HG03520 (cell line): ENCODE results near the gene FAM83F.

Experiments used
- ATAC-seq: cut with Tn5 transposase; IDR thresholded peaks from one replicate; pipeline ENCODE4 v1.9.1; 2021; ENCODE audit warnings: mild to moderate bottlenecking, moderate library complexity; ENCODE audit not compliant: unreplicated experiment

FAM83F gene

DNA sequence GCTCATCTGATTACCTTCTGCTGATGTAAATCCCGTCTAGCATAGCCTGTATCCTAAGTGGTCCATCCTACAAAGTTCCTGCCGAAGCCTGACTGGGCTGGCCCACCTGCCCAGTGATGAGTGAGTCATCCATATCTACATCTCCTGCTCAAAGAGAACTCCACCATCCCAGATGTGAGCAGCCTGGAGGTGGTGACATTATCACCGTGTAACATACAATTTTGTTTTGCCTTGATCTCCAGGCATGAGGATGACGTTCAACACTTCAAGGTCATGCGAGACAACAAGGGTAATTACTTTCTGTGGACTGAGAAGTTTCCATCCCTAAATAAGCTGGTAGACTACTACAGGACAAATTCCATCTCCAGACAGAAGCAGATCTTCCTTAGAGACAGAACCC is 29.0 kb upstream of the FAM83F start:
- no peak for ATAC-seq

GRCh38 chr22:39966470-39966869 is 28.3 kb upstream of the FAM83F start:
- no peak for ATAC-seq

- ATAC-seq = no peak
Measured at GRCh38 chr22:39967103-39967829, 27.5 kb upstream of the FAM83F start.

- no peak for ATAC-seq
Measured at GRCh38 chr22:39967996-39968972, 26.5 kb upstream of the FAM83F start.

DNA sequence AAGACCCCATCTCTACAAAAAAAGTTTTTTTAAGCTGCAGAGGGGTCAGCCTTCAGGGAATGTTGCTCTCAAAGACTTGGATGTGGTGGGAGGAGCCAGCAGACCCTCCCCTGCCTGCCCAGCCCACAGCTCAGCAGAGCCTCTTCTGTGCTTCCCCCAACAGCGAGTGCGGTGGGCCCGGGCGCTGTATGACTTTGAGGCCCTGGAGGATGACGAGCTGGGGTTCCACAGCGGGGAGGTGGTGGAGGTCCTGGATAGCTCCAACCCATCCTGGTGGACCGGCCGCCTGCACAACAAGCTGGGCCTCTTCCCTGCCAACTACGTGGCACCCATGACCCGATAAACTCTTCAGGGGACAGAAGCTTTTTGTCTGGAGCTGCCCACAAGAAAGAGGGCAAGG is 24.0 kb upstream of the FAM83F start:
- ATAC-seq = no peak

DNA sequence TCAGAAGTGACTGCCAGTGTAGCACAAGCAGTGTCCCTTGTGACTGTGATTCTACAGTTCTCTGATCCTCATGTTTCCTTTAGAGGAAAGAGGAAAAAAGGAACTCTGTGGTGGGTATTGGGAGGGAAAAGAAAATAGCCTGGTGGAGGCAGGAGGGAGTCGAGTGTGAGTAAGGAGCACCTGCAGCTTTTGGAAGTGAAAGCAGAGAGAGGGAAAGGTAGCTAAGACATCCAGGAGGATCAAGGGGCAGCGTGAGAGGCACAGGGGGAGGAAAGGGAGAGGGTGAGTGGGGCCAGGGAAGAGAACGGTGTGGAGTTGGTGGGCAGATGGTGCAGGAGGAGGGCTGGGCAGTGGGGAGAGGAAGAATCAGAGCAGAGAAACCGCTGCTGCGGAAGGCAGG is 22.1 kb upstream of the FAM83F start:
- no peak for ATAC-seq

DNA sequence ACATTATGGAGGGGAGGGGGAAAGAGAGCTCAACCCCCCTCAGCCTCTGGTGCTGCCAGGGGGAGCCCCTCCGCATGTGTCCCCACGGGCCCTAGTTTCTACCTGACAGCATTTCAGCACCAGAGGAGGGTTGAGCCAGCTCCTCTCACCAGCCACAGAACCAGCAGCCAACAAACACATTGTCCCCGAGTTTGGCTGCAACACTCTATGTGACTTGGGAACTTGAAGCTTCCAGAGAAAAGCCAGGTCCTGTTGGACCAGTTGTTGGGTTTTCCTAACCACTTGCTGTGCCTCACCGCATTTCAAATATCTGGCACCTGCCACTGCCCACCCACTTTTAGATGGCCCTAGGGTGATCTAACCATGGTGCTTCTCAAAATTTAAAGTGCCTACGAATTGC is 21.1 kb upstream of the FAM83F start:
- no peak for ATAC-seq

DNA sequence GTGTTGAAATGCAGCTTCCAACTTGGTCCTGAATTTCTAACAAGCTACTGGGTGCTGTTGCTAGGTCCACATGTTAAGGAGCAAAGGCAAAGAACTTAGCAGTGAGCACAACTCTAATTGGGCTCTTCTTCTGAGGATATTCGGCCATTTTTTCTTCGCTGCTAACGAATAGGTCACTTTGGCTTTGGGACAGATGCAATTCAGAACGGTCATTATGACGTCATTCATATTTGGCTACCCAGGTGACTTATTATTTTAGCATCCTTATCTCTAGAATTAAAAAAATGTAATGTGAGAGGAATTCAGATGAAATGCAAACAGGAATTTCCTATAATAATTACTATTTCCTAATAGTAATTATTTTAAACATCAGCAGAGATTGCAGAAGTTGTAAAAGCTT is 20.7 kb upstream of the FAM83F start:
- no peak for ATAC-seq

- ATAC-seq = no peak
Measured at GRCh38 chr22:39979048-39979447, 15.7 kb upstream of the FAM83F start.

- no peak for ATAC-seq
Measured at GRCh38 chr22:39979458-39979857, 15.3 kb upstream of the FAM83F start.

GRCh38 chr22:39980596-39980995 is 14.2 kb upstream of the FAM83F start:
- no peak for ATAC-seq

GRCh38 chr22:39983346-39983745 is 11.4 kb upstream of the FAM83F start:
- ATAC-seq = no peak

DNA sequence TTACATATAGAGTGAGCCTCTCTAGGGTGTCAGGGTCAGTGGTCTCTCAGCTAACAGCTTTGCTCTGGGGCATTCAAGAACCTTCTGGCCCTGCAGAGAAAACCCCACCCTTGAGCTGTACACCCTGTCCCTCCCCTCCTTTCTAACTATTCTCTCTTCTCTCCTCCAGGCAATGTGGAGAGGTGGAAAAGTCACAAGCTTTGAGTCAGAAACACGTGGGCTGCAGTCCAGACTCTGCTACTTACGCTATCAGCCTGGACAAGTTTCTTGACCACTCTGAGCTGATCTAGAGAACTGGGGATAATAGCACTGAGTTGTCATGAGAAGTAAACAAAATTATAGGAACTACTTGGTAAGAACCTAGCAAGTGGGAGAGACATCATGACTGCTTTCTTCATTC is 10.7 kb upstream of the FAM83F start:
- no peak for ATAC-seq

DNA sequence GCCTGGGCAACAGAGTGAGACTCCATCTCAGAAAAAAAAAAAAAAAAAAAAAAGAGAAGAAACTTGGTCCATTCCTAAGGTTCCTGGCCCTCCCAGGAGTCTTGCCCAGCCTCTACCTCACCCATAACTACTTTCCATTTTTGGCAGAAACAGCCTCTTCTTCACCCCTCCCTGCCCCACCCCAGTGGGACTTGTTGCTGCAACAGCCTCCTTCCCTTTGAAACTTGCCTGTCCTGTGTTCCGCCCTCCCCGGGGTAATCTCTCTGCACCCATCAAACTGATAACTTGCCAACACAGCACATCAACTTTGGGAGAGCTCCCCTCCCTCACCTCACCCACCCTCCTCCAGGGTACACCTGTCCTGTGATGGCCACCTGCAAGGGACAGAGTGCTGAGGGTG is 10.0 kb upstream of the FAM83F start:
- ATAC-seq = no peak

- no peak for ATAC-seq
Measured at GRCh38 chr22:39985383-39986035, 9.2 kb upstream of the FAM83F start.

DNA sequence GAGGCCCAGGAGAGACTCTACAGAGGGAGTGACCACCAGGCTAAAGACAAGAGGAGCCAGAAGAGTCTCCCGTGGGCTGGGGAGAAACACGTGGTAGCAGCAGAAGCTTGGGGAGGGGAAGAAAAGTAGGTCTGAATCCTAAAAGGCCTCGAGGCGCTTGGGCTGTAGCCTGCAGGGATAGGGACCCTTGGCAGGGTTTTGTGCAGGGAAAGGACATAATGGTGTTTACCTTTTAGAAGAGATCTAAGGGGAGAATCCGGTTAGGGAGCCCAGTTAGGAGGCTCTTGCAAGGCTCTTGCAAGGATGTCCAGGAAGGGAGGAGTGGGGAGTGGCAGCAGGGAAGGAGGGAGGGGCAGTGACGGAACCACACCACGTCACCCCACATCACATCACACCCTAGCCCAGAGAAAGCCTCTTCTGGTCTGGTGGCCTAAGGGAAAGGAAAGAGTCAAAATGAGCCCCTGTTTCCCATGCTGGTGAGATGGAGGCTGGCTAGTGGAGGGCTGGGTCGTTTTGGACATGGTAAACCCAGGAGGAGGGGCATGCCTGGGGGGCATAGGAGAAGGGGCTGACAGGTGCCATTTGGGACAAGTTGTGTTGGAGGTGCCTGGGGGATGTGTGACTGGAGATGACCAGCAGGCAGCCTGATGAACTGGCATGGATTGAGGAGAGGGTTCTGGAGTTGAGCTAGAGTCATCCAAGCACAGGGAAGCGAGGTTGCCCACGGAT is 6.2 kb upstream of the FAM83F start:
- no peak for ATAC-seq

- no peak for ATAC-seq
Measured at GRCh38 chr22:39989633-39990032, 5.1 kb upstream of the FAM83F start.

DNA sequence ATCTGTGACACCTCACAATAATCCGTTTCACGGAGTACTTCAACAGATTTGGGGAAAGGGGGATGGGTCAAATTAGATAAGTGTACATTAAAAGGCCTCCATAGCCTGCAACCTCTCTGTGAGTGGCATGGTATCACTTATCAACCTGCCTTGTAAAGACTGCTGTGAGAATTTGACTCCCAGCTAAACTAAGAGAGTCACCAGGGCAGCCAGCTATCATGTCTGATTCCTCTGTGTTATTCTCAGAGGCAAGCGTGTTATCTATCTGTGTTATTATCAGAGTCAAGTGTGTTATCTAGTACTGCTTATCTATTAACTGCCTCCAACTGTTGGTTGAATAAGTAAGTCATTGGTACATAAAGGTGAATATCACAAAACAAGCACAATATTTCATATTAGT is 4.1 kb upstream of the FAM83F start:
- ATAC-seq = no peak

DNA sequence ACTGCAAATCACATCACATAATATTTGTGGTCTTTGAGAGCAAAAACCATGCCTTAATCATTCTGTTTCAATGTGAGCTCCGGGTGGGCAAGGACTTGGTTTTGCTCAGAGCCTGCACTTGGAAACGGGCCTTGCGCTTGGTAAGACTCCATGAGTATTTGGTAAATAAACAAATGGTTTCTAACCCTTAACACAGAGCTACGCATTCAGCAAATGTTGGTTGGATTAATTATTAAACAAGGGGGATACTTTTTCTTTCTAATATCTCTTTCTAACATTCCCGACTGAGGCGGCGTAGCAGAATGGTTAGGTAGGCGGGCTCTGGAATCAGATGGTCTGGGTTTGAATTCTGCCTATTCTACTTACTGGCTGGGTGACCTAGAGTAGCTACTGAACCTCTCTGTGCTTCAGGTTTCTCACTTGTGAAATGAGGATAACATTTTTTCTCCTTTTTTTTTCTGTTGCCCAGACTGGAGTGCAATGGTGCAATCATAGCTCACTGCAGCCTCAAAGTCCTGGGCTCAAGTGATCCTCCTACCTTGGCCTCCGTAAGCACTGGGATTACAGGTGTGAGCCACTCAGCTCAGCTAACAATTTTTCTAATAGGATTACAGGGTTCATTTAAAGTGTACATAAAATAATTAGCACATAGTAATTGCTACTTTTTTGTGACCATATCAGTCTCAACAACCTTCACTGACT is 3.4 kb upstream of the FAM83F start:
- no peak for ATAC-seq

DNA sequence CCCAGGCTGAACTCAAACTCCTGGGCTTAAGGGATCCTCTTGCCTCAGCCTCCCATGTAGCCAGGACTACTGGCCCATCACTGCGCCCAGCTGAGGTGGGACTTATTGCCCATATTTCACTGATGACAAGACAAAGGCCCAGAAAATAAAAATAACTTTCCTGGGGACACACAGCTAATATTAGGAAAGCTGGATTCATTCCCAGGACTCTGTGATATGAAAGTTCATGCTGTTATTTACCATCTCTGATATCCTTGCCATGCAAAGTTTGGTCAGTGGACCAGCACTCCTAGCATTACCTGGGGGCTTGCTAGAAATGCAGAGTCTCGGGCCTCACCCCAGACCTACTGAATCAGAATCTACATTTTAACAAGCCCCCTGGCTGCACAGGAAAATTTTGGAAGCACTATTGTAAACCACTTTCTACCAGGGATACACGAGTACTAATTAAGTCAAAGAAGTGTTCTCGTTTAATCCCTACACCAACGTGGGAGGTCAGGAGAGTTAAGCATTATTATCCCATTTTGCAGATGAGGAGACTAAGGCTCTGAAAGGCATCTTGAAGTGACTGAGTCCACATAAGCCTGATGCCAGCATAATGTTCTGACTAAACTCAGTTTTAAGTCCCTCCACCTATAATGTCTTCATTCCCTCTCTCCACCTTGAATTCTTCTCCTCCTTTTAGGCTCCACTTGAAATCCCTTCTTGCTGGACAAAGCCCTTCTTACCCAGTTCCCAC is 2.5 kb upstream of the FAM83F start:
- ATAC-seq = no peak
